CD14-positive monocyte (primary cell): ENCODE data around the gene ZNF638. TPM values are rescaled to one million over a fixed set of nuclear protein-coding genes. Genes with fewer than 3 reads are reported as not detected.
"Not testable (repeated sequence)": the region's sequence is repeated elsewhere in the genome, so short reads cannot be mapped to it uniquely, and the experiment has no call there.

ENCODE experiments used
- DNase-seq, 3 donors: peaks; one replicate each; pipeline ENCODE4 v3.0.0-alpha.2; 2011 to 2022
- H2AFZ ChIP-seq: 2 replicates; pipeline ENCODE4 v1.6.0; 2012; ENCODE audit warnings: mild to moderate bottlenecking, low read depth, low read length, inconsistent platforms; ENCODE audit not compliant: insufficient read depth, poor library complexity, severe bottlenecking
- H3K27ac ChIP-seq, 2 donors: 1 replicate in 1 of 2; 2 replicates in 1 of 2; pipeline ENCODE4 v1.5.1; 2012 to 2013; ENCODE audit warnings: low read length in 2 of 2, control low read depth in 1 of 2, inconsistent platforms in 1 of 2, low read depth in 1 of 2, mild to moderate bottlenecking in 1 of 2
- H3K27me3 ChIP-seq, 2 donors: one replicate each; pipeline versions ENCODE4 v1.6.0 to v1.6.1; 2011 to 2013; ENCODE audit warnings: low read length in 2 of 2; ENCODE audit not compliant: control insufficient read depth in 2 of 2, insufficient read depth in 2 of 2
- H3K36me3 ChIP-seq, 2 donors: replicated peaks in 1 of 2; 1 replicate in 1 of 2; 2 replicates in 1 of 2; pipeline versions ENCODE4 v1.5.1 to v1.6.1; 2012 to 2013; ENCODE audit warnings: low read length in 2 of 2, control low read depth in 1 of 2, inconsistent platforms in 1 of 2, mild to moderate bottlenecking in 1 of 2; ENCODE audit not compliant: insufficient read depth in 2 of 2, control insufficient read depth in 1 of 2
- H3K4me1 ChIP-seq, 2 donors: 1 replicate in 1 of 2; 2 replicates in 1 of 2; pipeline versions ENCODE4 v1.5.1 to v1.6.1; 2012 to 2013; ENCODE audit warnings: low read length in 2 of 2, control low read depth in 1 of 2, inconsistent platforms in 1 of 2, mild to moderate bottlenecking in 1 of 2, moderate library complexity in 1 of 2; ENCODE audit not compliant: insufficient read depth in 2 of 2, control insufficient read depth in 1 of 2
- H3K4me2 ChIP-seq: replicated peaks from 2 replicates; pipeline ENCODE3; 2012; ENCODE audit warnings: low read length, moderate library complexity, mild to moderate bottlenecking; ENCODE audit not compliant: poor library complexity, severe bottlenecking; ENCODE audit errors: extremely low read depth
- H3K4me3 ChIP-seq, 3 experiments: fragments of 200-600 bp in 1 of 3; sonication (generic) in 1 of 3; replicated peaks in 1 of 3; 1 replicate in 2 of 3; 2 replicates in 1 of 3; pipeline ENCODE4 v1.5.1; 2011 to 2013; ENCODE audit warnings: low read length in 3 of 3, mild to moderate bottlenecking in 3 of 3, control low read depth in 2 of 3, low read depth in 2 of 3, inconsistent platforms in 1 of 3, moderate library complexity in 1 of 3
- H3K79me2 ChIP-seq: 2 replicates; pipeline ENCODE4 v1.6.0; 2012; ENCODE audit warnings: mild to moderate bottlenecking, control low read depth, inconsistent platforms, low read length, moderate library complexity; ENCODE audit not compliant: insufficient read depth
- H3K9ac ChIP-seq: 2 replicates; pipeline ENCODE4 v1.6.0; 2017; ENCODE audit warnings: low read length, mild to moderate bottlenecking; ENCODE audit not compliant: insufficient read depth, poor library complexity, severe bottlenecking
- H3K9me3 ChIP-seq, 2 donors: replicated peaks in 1 of 2; 1 replicate in 1 of 2; 2 replicates in 1 of 2; pipeline versions ENCODE4 v1.5.1 to v1.6.1; 2012 to 2013; ENCODE audit warnings: low read length in 2 of 2, control low read depth in 1 of 2; ENCODE audit not compliant: control insufficient read depth in 1 of 2, insufficient read depth in 1 of 2
- H4K20me1 ChIP-seq: 2 replicates; pipeline ENCODE4 v1.6.0; 2012; ENCODE audit warnings: mild to moderate bottlenecking, low read length, control low read depth, moderate library complexity; ENCODE audit not compliant: insufficient read depth
- H3K27ac Mint-ChIP-seq, 7 donors: one replicate each; pipeline ENCODE4 v1.8.0; 2020; ENCODE audit warnings: mild to moderate bottlenecking in 7 of 7, mixed read lengths in 7 of 7, moderate library complexity in 6 of 7, inconsistent platforms in 2 of 7
- H3K27me3 Mint-ChIP-seq, 3 donors: one replicate each; pipeline ENCODE4 v1.8.0; 2021 to 2022; ENCODE audit warnings: low read depth in 3 of 3, mild to moderate bottlenecking in 3 of 3, mixed read lengths in 3 of 3, moderate library complexity in 3 of 3, inconsistent platforms in 1 of 3
- H3K36me3 Mint-ChIP-seq, 2 donors: one replicate each; pipeline ENCODE4 v1.8.0; 2020; ENCODE audit warnings: mixed read lengths in 2 of 2, inconsistent platforms in 1 of 2, mild to moderate bottlenecking in 1 of 2
- H3K4me1 Mint-ChIP-seq: one replicate; pipeline ENCODE4 v1.8.0; 2020; ENCODE audit warnings: mild to moderate bottlenecking, mixed read lengths
- H3K4me3 Mint-ChIP-seq, 2 donors: one replicate each; pipeline ENCODE4 v1.8.0; 2020; ENCODE audit warnings: mild to moderate bottlenecking in 2 of 2, mixed read lengths in 2 of 2, moderate library complexity in 1 of 2
- H3K9me3 Mint-ChIP-seq, 7 donors: one replicate each; pipeline ENCODE4 v1.8.0; 2020 to 2022; ENCODE audit warnings: mixed read lengths in 7 of 7, mild to moderate bottlenecking in 6 of 7, moderate library complexity in 6 of 7, inconsistent platforms in 2 of 7
- WGBS: methylation state at CpG from one replicate; pipeline ENCODE4 v1.1.5; 2013; ENCODE audit warnings: missing lambda C conversion rate; ENCODE audit not compliant: insufficient coverage; 5-methylcytosine and 5-hydroxymethylcytosine counted together
- intact Hi-C, 2 donors: fragments of 100-400 bp; cut with micrococcal nuclease; formaldehyde crosslinking; loops; one replicate each; pipeline versions ENCODE4 v1.15.0 to v1.15.1; 2023
- polyA plus RNA-seq, 3 donors: library from polyadenylated mRNA; depleted of rRNA in 1 of 3; unstranded in 2 of 3; stranded (reverse) in 1 of 3; fragments of 300-500 nt in 2 of 3; fragments of >200 nt in 1 of 3; fragmentation: Illumina TruSeq in 2 of 3; gene quantifications; 1 replicate in 2 of 3; 2 replicates in 1 of 3; pipeline ENCODE4 v1.2.3, GENCODE V29; 2012 to 2021
- TF ChIP-seq, protein P1 (sequence below): fragments of 200-600 bp; IDR thresholded peaks from one replicate; pipeline ENCODE4 v1.8.0; 2022; ENCODE audit warnings: antibody characterized with exemption, mild to moderate bottlenecking

The ZNF638 gene
- polyA plus RNA-seq, 3 donors: 19.1 to 64.6 (median 22.4) TPM

DNA sequence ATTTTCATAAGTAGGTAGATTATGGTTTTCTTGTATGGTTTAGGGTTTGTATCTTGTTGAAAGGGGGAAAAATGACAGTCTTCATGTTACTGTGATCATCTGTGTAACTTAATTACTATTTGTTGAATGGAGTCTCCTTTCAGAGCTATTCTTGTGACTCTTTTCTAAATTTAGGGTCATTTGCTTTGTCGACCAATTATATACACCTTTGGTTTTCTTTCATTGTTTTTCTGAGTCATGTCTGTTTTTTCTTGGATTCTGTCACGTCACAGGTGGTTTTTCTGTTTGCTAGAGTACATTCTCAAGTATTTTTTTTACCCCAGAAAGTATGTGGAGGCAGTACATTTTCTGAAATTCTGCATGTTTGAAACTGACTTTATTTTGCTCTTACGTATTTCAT lies 78.0 kb downstream of the ZNF638 start:
- Mint-ChIP-seq H3K4me1 (no peaks in the 10 kb centered on the region), H3K9me3 (peaks cover 0 to 4% (median 0%) of the 10 kb centered on the region in 7 donors), H3K27me3 (no peaks in the 10 kb centered on the region), H3K36me3 (peaks cover 42 to 50% of the 10 kb centered on the region in 2 donors), H3K4me3 (no peak overlapping the region), H3K27ac (no peak overlapping the region)
- Histone ChIP-seq H3K79me2 (no peaks in the 10 kb centered on the region), H3K9ac (no peak overlapping the region), H3K9me3 (no peaks in the 10 kb centered on the region), H2AFZ (no peak overlapping the region), H3K27me3 (no peaks in the 10 kb centered on the region), H4K20me1 (peaks cover 5% of the 10 kb centered on the region), H3K36me3 (peaks cover 49 to 53% of the 10 kb centered on the region in 2 donors), H3K4me1 (no peaks in the 10 kb centered on the region), H3K27ac (no peak overlapping the region), H3K4me2 (no peak overlapping the region), H3K4me3 (no peak overlapping the region)
- intact Hi-C loops: no loop called here
- 80% methylated on average over 1 of the region's 3 CpGs for WGBS
- no peak for DNase-seq
- TF ChIP-seq, protein P1, sequence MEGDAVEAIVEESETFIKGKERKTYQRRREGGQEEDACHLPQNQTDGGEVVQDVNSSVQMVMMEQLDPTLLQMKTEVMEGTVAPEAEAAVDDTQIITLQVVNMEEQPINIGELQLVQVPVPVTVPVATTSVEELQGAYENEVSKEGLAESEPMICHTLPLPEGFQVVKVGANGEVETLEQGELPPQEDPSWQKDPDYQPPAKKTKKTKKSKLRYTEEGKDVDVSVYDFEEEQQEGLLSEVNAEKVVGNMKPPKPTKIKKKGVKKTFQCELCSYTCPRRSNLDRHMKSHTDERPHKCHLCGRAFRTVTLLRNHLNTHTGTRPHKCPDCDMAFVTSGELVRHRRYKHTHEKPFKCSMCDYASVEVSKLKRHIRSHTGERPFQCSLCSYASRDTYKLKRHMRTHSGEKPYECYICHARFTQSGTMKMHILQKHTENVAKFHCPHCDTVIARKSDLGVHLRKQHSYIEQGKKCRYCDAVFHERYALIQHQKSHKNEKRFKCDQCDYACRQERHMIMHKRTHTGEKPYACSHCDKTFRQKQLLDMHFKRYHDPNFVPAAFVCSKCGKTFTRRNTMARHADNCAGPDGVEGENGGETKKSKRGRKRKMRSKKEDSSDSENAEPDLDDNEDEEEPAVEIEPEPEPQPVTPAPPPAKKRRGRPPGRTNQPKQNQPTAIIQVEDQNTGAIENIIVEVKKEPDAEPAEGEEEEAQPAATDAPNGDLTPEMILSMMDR: no peak

DNA sequence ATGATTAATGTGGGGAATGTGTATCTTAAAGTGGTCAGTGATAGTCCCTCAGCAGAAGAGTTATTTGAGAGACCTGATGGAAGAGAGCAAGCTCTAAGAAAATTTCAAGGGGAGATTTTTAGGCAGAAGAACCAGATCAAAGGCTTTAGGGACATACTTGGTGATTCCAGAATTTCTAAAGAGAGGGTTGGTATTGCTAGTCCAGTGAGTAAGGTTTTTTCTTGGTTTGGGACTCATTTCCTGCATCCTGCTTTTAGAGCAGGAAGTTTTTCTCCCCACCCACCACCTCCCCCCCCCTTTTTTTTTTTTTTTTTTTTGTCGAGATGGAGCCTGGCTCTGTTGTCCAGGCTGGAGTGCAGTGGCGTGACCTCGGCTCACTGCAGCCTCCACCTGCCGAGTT lies 79.1 kb downstream of the ZNF638 start:
- H3K36me3 Mint-ChIP-seq: peaks cover 33 to 39% of the 10 kb centered on the region in 2 donors
- no peaks in the 10 kb centered on the region for H3K27me3 Mint-ChIP-seq
- peak overlapping the region in 1 of 7 donors; percentile 26 for H3K27ac Mint-ChIP-seq
- intact Hi-C loops: no loop called here
- no peak for DNase-seq
- H3K9ac ChIP-seq: no peak overlapping the region
- no CpG with 5 or more reads among the region's 4 CpGs for WGBS
- H3K36me3 ChIP-seq: peaks cover 39 to 42% of the 10 kb centered on the region in 2 donors
- no peak overlapping the region for H2AFZ ChIP-seq
- H3K27me3 ChIP-seq: no peaks in the 10 kb centered on the region
- no peaks in the 10 kb centered on the region for H3K4me1 Mint-ChIP-seq
- TF ChIP-seq, protein P1: no peak
- peaks cover 0 to 4% (median 0%) of the 10 kb centered on the region in 7 donors for H3K9me3 Mint-ChIP-seq
- no peak overlapping the region for H3K27ac ChIP-seq
- no peak overlapping the region for H3K4me3 ChIP-seq
- H4K20me1 ChIP-seq: peaks cover 5% of the 10 kb centered on the region
- H3K9me3 ChIP-seq: no peaks in the 10 kb centered on the region
- H3K79me2 ChIP-seq: no peaks in the 10 kb centered on the region
- no peaks in the 10 kb centered on the region for H3K4me1 ChIP-seq
- H3K4me3 Mint-ChIP-seq: no peak overlapping the region
- H3K4me2 ChIP-seq: no peak overlapping the region

DNA sequence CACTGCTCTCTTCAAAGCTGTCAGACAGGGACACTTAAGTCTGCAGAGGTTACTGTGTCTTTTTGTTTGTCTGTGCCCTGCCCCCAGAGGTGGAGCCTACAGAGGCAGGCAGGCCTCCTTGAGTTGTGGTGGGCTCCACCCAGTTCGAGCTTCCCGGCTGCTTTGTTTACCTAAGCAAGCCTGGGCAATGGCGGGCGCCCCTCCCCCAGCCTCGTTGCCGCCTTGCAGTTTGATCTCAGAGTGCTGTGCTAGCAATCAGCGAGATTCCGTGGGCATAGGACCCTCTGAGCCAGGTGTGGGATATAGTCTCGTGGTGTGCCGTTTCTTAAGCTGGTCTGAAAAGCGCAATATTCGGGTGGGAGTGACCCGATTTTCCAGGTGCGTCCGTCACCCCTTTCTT lies 85.3 kb downstream of the ZNF638 start:
- H3K27me3 ChIP-seq, H3K9me3 ChIP-seq, H3K79me2 ChIP-seq, DNase-seq, intact Hi-C loops, H3K4me1 ChIP-seq, H3K27ac ChIP-seq, H3K27ac Mint-ChIP-seq, H3K9me3 Mint-ChIP-seq, H3K4me3 ChIP-seq, H3K4me2 ChIP-seq, H2AFZ ChIP-seq, H4K20me1 ChIP-seq, H3K9ac ChIP-seq, H3K27me3 Mint-ChIP-seq, H3K4me1 Mint-ChIP-seq: not testable (repeated sequence)
- Mint-ChIP-seq H3K4me3 (peak overlapping the region; percentile 51 to 69), H3K36me3 (peaks cover 12 to 16% of the 10 kb centered on the region in 2 donors)
- WGBS: no CpG with 5 or more reads among the region's 15 CpGs
- H3K36me3 ChIP-seq: peaks cover 8 to 27% of the 10 kb centered on the region in 2 donors
